Ectodermal cell (in vitro differentiated cells): ENCODE measurements around the gene ZBTB49.

Experiments
- H3K27ac ChIP-seq: 2 replicates; pipeline ENCODE4 v1.7.0; 2013; ENCODE audit warnings: mild to moderate bottlenecking, low read depth, low read length; ENCODE audit not compliant: insufficient read depth, poor library complexity, severe bottlenecking
- H3K27me3 ChIP-seq: 2 replicates; pipeline ENCODE4 v1.7.0; 2013; ENCODE audit warnings: mild to moderate bottlenecking, low read length; ENCODE audit not compliant: insufficient read depth, control insufficient read depth, poor library complexity, severe bottlenecking
- H3K36me3 ChIP-seq: one replicate; pipeline ENCODE4 v1.7.0; 2013; ENCODE audit warnings: low read length; ENCODE audit not compliant: control insufficient read depth, insufficient read depth
- H3K4me1 ChIP-seq: one replicate; pipeline ENCODE4 v1.7.0; 2013; ENCODE audit warnings: low read length; ENCODE audit not compliant: control insufficient read depth, insufficient read depth
- H3K4me3 ChIP-seq: 2 replicates; pipeline ENCODE4 v1.7.0; 2013; ENCODE audit warnings: low read depth, low read length, control low read depth; ENCODE audit not compliant: insufficient read depth
- H3K9me3 ChIP-seq: 2 replicates; pipeline ENCODE4 v1.7.0; 2013; ENCODE audit warnings: mild to moderate bottlenecking, low read length, moderate library complexity; ENCODE audit not compliant: control insufficient read depth
- WGBS, 2 experiments: methylation state at CpG; one replicate each; pipeline ENCODE4 v1.1.7; 2013; ENCODE audit warnings: missing lambda C conversion rate in 2 of 2; 5-methylcytosine and 5-hydroxymethylcytosine counted together

ZBTB49 gene

GRCh38 chr4:4350909-4351308, 60.9 kb downstream of the ZBTB49 start:
- 86 to 92% methylated on average over 3 to 4 of the region's 4 CpGs for WGBS, 2 experiments
- Histone ChIP-seq H3K4me1 (no peaks in the 10 kb centered on the region), H3K27ac (no peak overlapping the region), H3K36me3 (no peaks in the 10 kb centered on the region), H3K27me3 (no peaks in the 10 kb centered on the region), H3K4me3 (no peak overlapping the region), H3K9me3 (no peaks in the 10 kb centered on the region)

- Histone ChIP-seq H3K27me3 (no peaks in the 10 kb centered on the region), H3K4me3 (no peak overlapping the region)
- WGBS, 2 experiments: 65 to 75% methylated on average over 1 of the region's 1 CpG
These were observed 65.3 kb downstream of the ZBTB49 start for GRCh38 chr4:4355302-4355701.

GRCh38 chr4:4356106-4357041, 66.3 kb downstream of the ZBTB49 start:
- Histone ChIP-seq H3K27ac (no peak overlapping the region), H3K4me3 (no peak overlapping the region), H3K27me3 (no peaks in the 10 kb centered on the region), H3K36me3 (no peaks in the 10 kb centered on the region), H3K9me3 (no peaks in the 10 kb centered on the region), H3K4me1 (peaks cover 5% of the 10 kb centered on the region)
- 92% methylated on average over 26 of the region's 26 CpGs for WGBS, 2 experiments

More at GRCh38 chr4:4355302-4355701, 65.3 kb downstream of the ZBTB49 start:
- Histone ChIP-seq H3K4me1 (peaks cover 5% of the 10 kb centered on the region), H3K9me3 (no peaks in the 10 kb centered on the region), H3K36me3 (no peaks in the 10 kb centered on the region), H3K27ac (no peak overlapping the region)

GRCh38 chr4:4358093-4358854, 68.2 kb downstream of the ZBTB49 start:
- Histone ChIP-seq H3K9me3 (no peaks in the 10 kb centered on the region), H3K36me3 (no peaks in the 10 kb centered on the region), H3K27ac (no peak overlapping the region), H3K4me3 (no peak overlapping the region), H3K4me1 (peaks cover 5% of the 10 kb centered on the region), H3K27me3 (no peaks in the 10 kb centered on the region)
- 61 to 64% methylated on average over 13 of the region's 13 CpGs for WGBS, 2 experiments

- WGBS, 2 experiments: 90 to 94% methylated on average over 8 of the region's 8 CpGs
- Histone ChIP-seq H3K27me3 (no peaks in the 10 kb centered on the region), H3K4me3 (no peak overlapping the region), H3K4me1 (peaks cover 5% of the 10 kb centered on the region), H3K36me3 (no peaks in the 10 kb centered on the region), H3K9me3 (no peaks in the 10 kb centered on the region), H3K27ac (no peak overlapping the region)
These were observed 71.8 kb downstream of the ZBTB49 start for GRCh38 chr4:4361883-4362282.

GRCh38 chr4:4362991-4363697, 73.1 kb downstream of the ZBTB49 start:
- no peaks in the 10 kb centered on the region for H3K27me3 ChIP-seq
- 83 to 85% methylated on average over 16 of the region's 16 CpGs for WGBS, 2 experiments

GRCh38 chr4:4364061-4364460, 74.0 kb downstream of the ZBTB49 start:
- Histone ChIP-seq H3K27ac (no peak overlapping the region), H3K4me1 (no peaks in the 10 kb centered on the region), H3K27me3 (no peaks in the 10 kb centered on the region), H3K9me3 (no peaks in the 10 kb centered on the region), H3K36me3 (no peaks in the 10 kb centered on the region), H3K4me3 (no peak overlapping the region)
- WGBS, 2 experiments: 87 to 88% methylated on average over 3 of the region's 3 CpGs

More at GRCh38 chr4:4362991-4363697, 73.1 kb downstream of the ZBTB49 start:
- Histone ChIP-seq H3K27ac (no peak overlapping the region), H3K9me3 (no peaks in the 10 kb centered on the region), H3K4me1 (peaks cover 5% of the 10 kb centered on the region), H3K36me3 (no peaks in the 10 kb centered on the region), H3K4me3 (no peak overlapping the region)

- H3K9me3 ChIP-seq: no peaks in the 10 kb centered on the region
- H3K27ac ChIP-seq: no peak overlapping the region
- H3K4me1 ChIP-seq: no peaks in the 10 kb centered on the region
- no peak overlapping the region for H3K4me3 ChIP-seq
- WGBS, 2 experiments: 86 to 87% methylated on average over 9 of the region's 9 CpGs
- no peaks in the 10 kb centered on the region for H3K27me3 ChIP-seq
- no peaks in the 10 kb centered on the region for H3K36me3 ChIP-seq
These were observed 74.6 kb downstream of the ZBTB49 start for GRCh38 chr4:4364486-4365208.

- no peaks in the 10 kb centered on the region for H3K9me3 ChIP-seq
- H3K4me3 ChIP-seq: no peak overlapping the region
- H3K36me3 ChIP-seq: no peaks in the 10 kb centered on the region
- no peaks in the 10 kb centered on the region for H3K27me3 ChIP-seq
- H3K4me1 ChIP-seq: no peaks in the 10 kb centered on the region
- WGBS, 2 experiments: 87% methylated on average over 11 of the region's 11 CpGs
- H3K27ac ChIP-seq: no peak overlapping the region
These were observed 78.9 kb downstream of the ZBTB49 start for GRCh38 chr4:4368809-4369580.
